CD4-positive, alpha-beta T cell (primary cell): Measurements from ENCODE around the gene RAB31. TPM values are rescaled to one million over a fixed set of nuclear protein-coding genes. Genes with fewer than 3 reads are reported as not detected.

Source experiments
- ATAC-seq: fragments of 200-7000 bp; cut with Tn5 transposase; one replicate; pipeline ENCODE4 v1.10.0; 2022; ENCODE audit warnings: mild to moderate bottlenecking; ENCODE audit not compliant: poor library complexity
- CTCF ChIA-PET: fragments of 350-600 bp; sonication (Branson Sonifier 250); formaldehyde crosslinking; loops from one replicate; lab custom pipeline; 2021; ENCODE audit warnings: antibody characterized with exemption, inconsistent platforms; lab: Charles Lee
- POLR2A ChIA-PET: fragments of 350-600 bp; sonication (Branson Sonifier 250); formaldehyde crosslinking; loops from one replicate; lab custom pipeline; 2021; ENCODE audit warnings: antibody characterized with exemption, inconsistent platforms; lab: Charles Lee
- DNase-seq, 14 experiments: peaks; one replicate each; pipeline ENCODE4 v3.0.0-alpha.2; 2013 to 2020; ENCODE audit warnings: mixed read lengths in 2 of 14
- H3K27ac ChIP-seq, 2 donors: one replicate each; pipeline versions ENCODE4 v1.5.1 to v1.7.0; 2013; ENCODE audit warnings: low read length in 2 of 2, low read depth in 1 of 2, mild to moderate bottlenecking in 1 of 2
- H3K27me3 ChIP-seq, 2 experiments: 1 replicate in 1 of 2; 2 replicates in 1 of 2; pipeline versions ENCODE4 v1.6.1 to v1.7.0; 2013; ENCODE audit warnings: low read length in 2 of 2, control low read depth in 1 of 2, mild to moderate bottlenecking in 1 of 2, moderate library complexity in 1 of 2; ENCODE audit not compliant: insufficient read depth in 2 of 2, control insufficient read depth in 1 of 2
- H3K36me3 ChIP-seq: one replicate; pipeline ENCODE4 v1.6.1; 2013; ENCODE audit warnings: low read length, control low read depth; ENCODE audit not compliant: insufficient read depth
- H3K4me1 ChIP-seq: one replicate; pipeline ENCODE4 v1.6.1; 2013; ENCODE audit warnings: low read length, control low read depth; ENCODE audit not compliant: insufficient read depth
- H3K4me3 ChIP-seq: one replicate; pipeline ENCODE4 v1.5.1; 2013; ENCODE audit warnings: mild to moderate bottlenecking, low read length, moderate library complexity
- H3K9me3 ChIP-seq, 2 experiments: 1 replicate in 1 of 2; 2 replicates in 1 of 2; pipeline versions ENCODE4 v1.6.1 to v1.7.0; 2013; ENCODE audit warnings: low read length in 2 of 2, mild to moderate bottlenecking in 2 of 2, control low read depth in 1 of 2, moderate library complexity in 1 of 2; ENCODE audit not compliant: control insufficient read depth in 1 of 2, insufficient read depth in 1 of 2
- H3K27ac Mint-ChIP-seq: one replicate; pipeline ENCODE4 v1.8.0; 2020; ENCODE audit warnings: mixed read lengths
- H3K27me3 Mint-ChIP-seq: one replicate; pipeline ENCODE4 v1.8.0; 2021; ENCODE audit warnings: mixed read lengths
- H3K36me3 Mint-ChIP-seq: one replicate; pipeline ENCODE4 v1.8.0; 2021; ENCODE audit warnings: low read depth, mixed read lengths
- H3K4me1 Mint-ChIP-seq: one replicate; pipeline ENCODE4 v1.8.0; 2021; ENCODE audit warnings: low read depth, mixed read lengths
- H3K4me3 Mint-ChIP-seq: one replicate; pipeline ENCODE4 v1.8.0; 2020; ENCODE audit warnings: mild to moderate bottlenecking, mixed read lengths
- H3K9me3 Mint-ChIP-seq: one replicate; pipeline ENCODE4 v1.8.0; 2020; ENCODE audit warnings: mixed read lengths
- intact Hi-C, 2 experiments: fragments of 100-400 bp; cut with DNase I in 1 of 2; cut with micrococcal nuclease in 1 of 2; formaldehyde crosslinking; loops; one replicate each; pipeline versions ENCODE4 v1.15.1 to v1.9.0; 2023 to 2025; cut with DNase I, micrococcal nuclease
- total RNA-seq, 174 experiments: library from RNA in 2 of 174; stranded (reverse) in 2 of 174; gene quantifications; one replicate each; pipeline ENCODE4 v1.2.3 and lab custom pipeline; 2021 to 2026
- TF ChIP-seq, protein P1 (sequence below): fragments of 200-600 bp; IDR thresholded peaks from one replicate; pipeline ENCODE4 v1.8.0; 2022; ENCODE audit warnings: antibody characterized with exemption, mild to moderate bottlenecking

Gene RAB31
- total RNA-seq, 2 experiments from 2014 or later: 1.1 to 1.3 TPM

DNA sequence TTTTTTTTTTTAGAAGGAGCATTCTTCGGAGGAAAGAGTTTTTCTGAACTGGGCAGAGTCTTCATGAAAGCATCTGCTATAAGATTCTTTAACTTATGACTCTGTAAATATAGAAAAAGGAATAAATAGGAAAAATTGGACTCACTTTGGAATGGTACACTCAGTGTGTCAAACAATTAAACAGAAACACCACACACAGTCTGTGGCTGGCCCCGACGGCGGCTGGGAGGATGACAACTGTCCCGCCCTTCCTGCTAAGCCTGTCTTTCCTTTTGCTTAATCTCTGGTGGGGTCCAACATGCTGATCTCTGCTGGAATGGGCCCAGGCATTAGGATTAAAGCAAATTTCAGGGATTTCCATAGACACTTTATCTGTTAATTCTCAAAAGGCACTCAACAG lies 12.5 kb upstream of the RAB31 start:
- ChIA-PET POLR2A (no interaction called here), CTCF (no interaction called here)

DNA sequence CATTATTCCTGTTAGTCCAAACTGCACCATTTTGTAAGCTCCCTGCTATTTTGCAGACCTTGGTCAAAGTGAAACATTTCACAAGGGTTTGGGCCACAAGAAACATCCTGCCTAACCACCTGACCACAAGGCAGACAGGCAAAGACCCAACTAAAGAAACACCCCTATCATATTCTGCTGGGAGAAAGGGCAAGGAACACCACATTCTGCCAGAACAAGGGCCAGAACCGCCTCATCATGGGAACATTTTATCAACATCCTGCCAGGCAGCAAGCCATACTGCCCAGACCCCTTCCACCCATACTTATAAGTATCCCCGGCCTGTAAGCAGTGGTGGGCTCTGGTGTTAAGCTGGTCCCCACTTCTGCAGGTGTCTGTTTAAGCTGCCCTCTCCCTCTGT lies 12.0 kb upstream of the RAB31 start:
- ChIA-PET CTCF (no interaction called here), POLR2A (no interaction called here)
- ATAC-seq: no peak
- intact Hi-C loops: no loop called here
- H3K27ac Mint-ChIP-seq: no peak overlapping the region
- H3K27me3 Mint-ChIP-seq: no peaks in the 10 kb centered on the region
- no peak for DNase-seq
- no peaks in the 10 kb centered on the region for H3K27me3 ChIP-seq
- H3K4me1 Mint-ChIP-seq: no peaks in the 10 kb centered on the region
- no peaks in the 10 kb centered on the region for H3K9me3 Mint-ChIP-seq
- no peak overlapping the region for H3K4me3 ChIP-seq
- no peaks in the 10 kb centered on the region for H3K36me3 ChIP-seq
- no peak overlapping the region for H3K27ac ChIP-seq
- H3K4me3 Mint-ChIP-seq: no peak overlapping the region
- H3K4me1 ChIP-seq: no peaks in the 10 kb centered on the region
- H3K9me3 ChIP-seq: no peaks in the 10 kb centered on the region
- TF ChIP-seq, protein P1, sequence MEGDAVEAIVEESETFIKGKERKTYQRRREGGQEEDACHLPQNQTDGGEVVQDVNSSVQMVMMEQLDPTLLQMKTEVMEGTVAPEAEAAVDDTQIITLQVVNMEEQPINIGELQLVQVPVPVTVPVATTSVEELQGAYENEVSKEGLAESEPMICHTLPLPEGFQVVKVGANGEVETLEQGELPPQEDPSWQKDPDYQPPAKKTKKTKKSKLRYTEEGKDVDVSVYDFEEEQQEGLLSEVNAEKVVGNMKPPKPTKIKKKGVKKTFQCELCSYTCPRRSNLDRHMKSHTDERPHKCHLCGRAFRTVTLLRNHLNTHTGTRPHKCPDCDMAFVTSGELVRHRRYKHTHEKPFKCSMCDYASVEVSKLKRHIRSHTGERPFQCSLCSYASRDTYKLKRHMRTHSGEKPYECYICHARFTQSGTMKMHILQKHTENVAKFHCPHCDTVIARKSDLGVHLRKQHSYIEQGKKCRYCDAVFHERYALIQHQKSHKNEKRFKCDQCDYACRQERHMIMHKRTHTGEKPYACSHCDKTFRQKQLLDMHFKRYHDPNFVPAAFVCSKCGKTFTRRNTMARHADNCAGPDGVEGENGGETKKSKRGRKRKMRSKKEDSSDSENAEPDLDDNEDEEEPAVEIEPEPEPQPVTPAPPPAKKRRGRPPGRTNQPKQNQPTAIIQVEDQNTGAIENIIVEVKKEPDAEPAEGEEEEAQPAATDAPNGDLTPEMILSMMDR: no peak
- H3K36me3 Mint-ChIP-seq: no peaks in the 10 kb centered on the region

More for the DNA sequence above, 12.5 kb upstream of the RAB31 start:
- TF ChIP-seq, protein P1: no peak
- H3K4me3 Mint-ChIP-seq: no peak overlapping the region
- DNase-seq (no peak), ATAC-seq (no peak)
- no peaks in the 10 kb centered on the region for H3K9me3 ChIP-seq
- H3K9me3 Mint-ChIP-seq: no peaks in the 10 kb centered on the region
- H3K4me3 ChIP-seq: no peak overlapping the region
- H3K36me3 ChIP-seq: no peaks in the 10 kb centered on the region
- H3K4me1 Mint-ChIP-seq: no peaks in the 10 kb centered on the region
- H3K27me3 Mint-ChIP-seq: no peaks in the 10 kb centered on the region
- intact Hi-C loops: no loop called here
- no peaks in the 10 kb centered on the region for H3K4me1 ChIP-seq
- H3K27ac ChIP-seq: no peak overlapping the region
- no peak overlapping the region for H3K27ac Mint-ChIP-seq
- H3K27me3 ChIP-seq: no peaks in the 10 kb centered on the region
- H3K36me3 Mint-ChIP-seq: no peaks in the 10 kb centered on the region

DNA sequence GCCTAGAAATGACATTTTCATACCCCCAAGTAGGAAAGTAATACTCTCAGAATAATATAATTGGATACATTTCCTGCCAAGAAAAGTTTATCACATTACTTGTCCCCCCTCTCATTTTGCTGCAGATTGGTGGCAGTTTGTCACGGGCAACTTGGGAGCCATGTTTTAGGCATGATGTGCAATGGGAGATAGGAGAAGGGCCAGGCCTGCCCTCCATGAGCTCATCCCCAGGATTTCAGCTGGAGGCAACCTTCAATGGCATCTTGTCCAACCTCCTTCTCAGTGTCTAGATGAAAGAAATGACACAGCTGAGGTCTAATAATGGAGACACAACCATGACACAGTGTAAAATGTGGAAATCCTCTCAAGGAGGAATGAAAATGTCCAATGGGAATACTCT lies 11.4 kb upstream of the RAB31 start:
- H3K27me3 Mint-ChIP-seq: no peaks in the 10 kb centered on the region
- H3K27ac ChIP-seq: no peak overlapping the region
- intact Hi-C loops: no loop called here
- H3K4me1 ChIP-seq: no peaks in the 10 kb centered on the region
- no peaks in the 10 kb centered on the region for H3K4me1 Mint-ChIP-seq
- no peaks in the 10 kb centered on the region for H3K36me3 Mint-ChIP-seq
- TF ChIP-seq, protein P1: no peak
- no peak for ATAC-seq
- H3K4me3 ChIP-seq: no peak overlapping the region
- H3K27me3 ChIP-seq: no peaks in the 10 kb centered on the region
- no peak overlapping the region for H3K27ac Mint-ChIP-seq
- no peaks in the 10 kb centered on the region for H3K9me3 Mint-ChIP-seq
- H3K9me3 ChIP-seq: no peaks in the 10 kb centered on the region
- no peaks in the 10 kb centered on the region for H3K36me3 ChIP-seq
- no peak overlapping the region for H3K4me3 Mint-ChIP-seq
- ChIA-PET CTCF (no interaction called here), POLR2A (no interaction called here)
- no peak for DNase-seq
